Epithelial cell of umbilical artery (primary cell): ENCODE measurements around the gene SHMT2. TPM values are rescaled to one million over a fixed set of nuclear protein-coding genes. Genes with fewer than 3 reads are reported as not detected.

Experiments
- total RNA-seq: library from RNA; depleted of rRNA; stranded (reverse); fragments of >200 nt; gene quantifications from 2 replicates; pipeline ENCODE4 v1.2.3, GENCODE V29; 2014

The SHMT2 gene
- total RNA-seq: 207 and 228 TPM in 2 replicates

DNA sequence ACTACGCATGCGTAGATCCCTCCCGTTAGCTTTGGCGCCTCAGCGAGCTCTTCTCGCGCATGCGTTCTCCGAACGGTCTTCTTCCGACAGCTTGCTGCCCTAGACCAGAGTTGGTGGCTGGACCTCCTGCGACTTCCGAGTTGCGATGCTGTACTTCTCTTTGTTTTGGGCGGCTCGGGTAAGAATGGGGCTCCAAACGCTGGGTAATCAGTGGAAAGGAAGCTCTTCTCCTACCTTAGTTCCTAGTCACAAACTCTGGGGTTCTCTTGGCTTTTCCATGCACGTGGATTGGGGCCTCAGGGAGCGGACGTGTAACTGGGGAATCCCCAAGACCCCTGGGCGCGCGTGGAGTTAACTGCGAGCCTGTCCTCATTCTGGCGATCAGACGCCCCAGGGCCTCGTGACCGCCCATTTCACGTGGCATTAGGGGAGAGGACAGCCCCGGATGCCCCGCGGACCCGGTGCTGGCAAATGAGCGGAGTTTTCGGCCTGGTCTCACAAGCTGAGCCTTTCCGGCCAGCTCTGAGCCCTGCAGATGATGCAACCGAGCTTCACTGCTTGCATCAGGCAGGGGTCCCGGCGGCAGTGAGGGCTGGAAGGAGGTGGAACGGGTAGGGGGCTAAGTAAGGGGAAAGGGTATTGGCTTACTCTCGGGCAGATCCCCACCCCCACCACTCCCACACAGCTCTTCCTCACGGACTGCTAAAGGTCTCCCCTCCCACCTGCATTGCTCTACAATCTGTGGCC lies at the start of gene SHMT2:
Gene SHMT2 (plus strand): TSS at position 78 of the 747 bp plus-strand sequence. CDS start 68 bp downstream, at position 146.

DNA sequence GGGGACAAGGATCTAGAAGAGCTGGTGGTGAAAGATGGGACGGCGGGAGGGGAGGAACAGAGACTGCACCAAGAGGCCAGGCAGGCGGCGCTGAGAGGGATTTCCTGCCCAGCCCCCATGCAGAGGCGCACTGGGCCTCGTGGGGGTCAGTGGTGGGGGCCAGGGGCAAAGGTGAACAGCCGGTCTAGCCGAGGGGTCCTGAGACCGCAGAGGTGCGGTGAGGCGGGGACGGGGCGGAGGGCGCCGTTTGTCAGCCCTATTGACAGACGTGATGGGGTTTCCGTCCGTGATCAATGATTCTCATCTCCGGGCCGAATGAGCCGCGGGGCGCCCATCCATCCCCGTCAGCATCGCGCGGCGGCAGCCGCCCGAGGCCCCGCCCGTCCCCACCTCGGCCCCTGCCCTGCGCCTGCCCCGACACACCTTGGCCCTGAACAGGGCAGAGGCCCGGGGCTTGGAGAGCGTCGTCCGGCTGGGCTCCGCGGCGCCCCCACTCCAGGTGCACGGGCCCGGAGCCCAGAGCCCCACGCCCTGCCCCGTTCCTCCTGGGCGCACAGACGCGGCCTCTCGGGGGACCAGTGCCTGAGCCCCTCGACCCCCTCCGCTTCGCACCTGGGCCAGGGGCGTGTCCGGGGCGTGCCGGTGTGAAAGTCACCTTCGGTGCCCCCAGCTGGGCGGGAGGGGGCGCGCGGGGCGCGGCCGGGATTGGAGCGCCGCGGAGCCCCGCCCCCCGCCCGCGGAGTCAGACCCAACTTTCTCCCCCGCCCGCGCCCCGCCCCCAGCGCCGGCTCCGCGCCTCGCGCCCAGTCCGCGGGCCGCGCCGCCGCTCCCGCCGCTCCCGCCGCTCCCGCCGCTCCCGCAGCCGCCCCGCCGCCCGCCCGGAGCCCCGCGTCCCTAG lies 13.2 kb upstream of the SHMT2 start, which contains the start of gene NXPH4:
Gene NXPH4 (plus strand): TSS at position 781 of the 898 bp plus-strand sequence. CDS start 176 bp downstream, outside the sequence.

GRCh38 chr12:57250956-57251355 lies 21.4 kb downstream of the SHMT2 start, which contains the start of gene STAC3:
STAC3 (minus strand) TSS chr12:57251187; CDS start chr12:57249636, 1,551 bp downstream.

Other genes starting within 250 kb of the SHMT2 start
- 6.2 and 6.8 TPM in 2 replicates for gene ZBTB39, start 223.2 kb upstream of the SHMT2 start, total RNA-seq
- not detected in 2 replicates for gene TAC3, start 213.2 kb upstream of the SHMT2 start, total RNA-seq
- gene MYO1A, start 179.6 kb upstream of the SHMT2 start, total RNA-seq: not detected in 2 replicates
- 4.2 and 9.7 TPM in 2 replicates for gene NEMP1, start 150.9 kb upstream of the SHMT2 start, total RNA-seq
- gene NAB2, start 140.6 kb upstream of the SHMT2 start, total RNA-seq: 14.1 and 14.3 TPM in 2 replicates
- gene STAT6, start 118.3 kb upstream of the SHMT2 start, total RNA-seq: 41.3 and 58.1 TPM in 2 replicates
- gene LRP1, start 101.2 kb upstream of the SHMT2 start, total RNA-seq: 4.5 and 5.9 TPM in 2 replicates
- not detected in 2 replicates for gene LRP1-AS, start 82.1 kb upstream of the SHMT2 start, total RNA-seq
- not detected in 2 replicates for gene NXPH4, start 12.9 kb upstream of the SHMT2 start, total RNA-seq
- 0.30 and 0.32 TPM in 2 replicates for gene STAC3, start 21.5 kb downstream of the SHMT2 start, total RNA-seq
- 4.9 and 5.3 TPM in 2 replicates for gene R3HDM2, start 201.3 kb downstream of the SHMT2 start, total RNA-seq
- gene INHBC, start 205.1 kb downstream of the SHMT2 start, total RNA-seq: not detected in 2 replicates
- 0.15 TPM in 1 of 2 replicates, not detected in the other for gene INHBE, start 225.6 kb downstream of the SHMT2 start, total RNA-seq
- gene GLI1, start 230.1 kb downstream of the SHMT2 start, total RNA-seq: not detected in 2 replicates